WTC11 (cell line): ENCODE results near the gene MAML3. TPM values are rescaled to one million over a fixed set of nuclear protein-coding genes. Genes with fewer than 3 reads are reported as not detected.
A peak's percentile ranks its signal among the peaks of the same experiment; 100 is the strongest.

Source experiments
- ATAC-seq: fragments of 200-7000 bp; cut with Tn5 transposase; 2 replicates; pipeline ENCODE4 v1.10.0; 2021; ENCODE audit warnings: mild to moderate bottlenecking, moderate library complexity
- CTCF ChIA-PET: fragments of 300-600 bp; sonication (Branson Sonifier 250); formaldehyde crosslinking; loops from one replicate; lab custom pipeline; 2021; ENCODE audit warnings: antibody characterized with exemption; lab: Charles Lee
- POLR2A ChIA-PET: fragments of 350-600 bp; sonication (Branson Sonifier 250); formaldehyde crosslinking; loops from one replicate; lab custom pipeline; 2021; ENCODE audit warnings: antibody characterized with exemption; lab: Charles Lee
- DNase-seq: peaks from one replicate; pipeline ENCODE4 v3.0.0; 2021; ENCODE audit warnings: low spot score
- H3K27ac Mint-ChIP-seq: 2 replicates; pipeline ENCODE4 v1.8.0; 2021; ENCODE audit warnings: mixed read lengths
- H3K27me3 Mint-ChIP-seq: 2 replicates; pipeline ENCODE4 v1.8.0; 2021; ENCODE audit warnings: low read depth, mild to moderate bottlenecking, moderate library complexity, mixed read lengths
- H3K36me3 Mint-ChIP-seq: 2 replicates; pipeline ENCODE4 v1.8.0; 2021; ENCODE audit warnings: mixed read lengths
- H3K4me1 Mint-ChIP-seq: 2 replicates; pipeline ENCODE4 v1.8.0; 2022; ENCODE audit warnings: mixed read lengths
- H3K4me3 Mint-ChIP-seq: 2 replicates; pipeline ENCODE4 v1.8.0; 2021; ENCODE audit warnings: mild to moderate bottlenecking, moderate library complexity, mixed read lengths
- H3K9me3 Mint-ChIP-seq: 2 replicates; pipeline ENCODE4 v1.8.0; 2021; ENCODE audit warnings: mixed read lengths
- AFF4 ChIP-seq: sonication (generic); formaldehyde crosslinking; IDR thresholded peaks from 2 replicates; pipeline ENCODE4 v1.8.1; 2023; ENCODE audit warnings: mild to moderate bottlenecking, missing genetic modification reagents, borderline replicate concordance
- ATF2 ChIP-seq: sonication (generic); formaldehyde crosslinking; IDR thresholded peaks from 2 replicates; pipeline ENCODE4 v1.8.1; 2022; ENCODE audit warnings: low read depth, missing genetic modification reagents, borderline replicate concordance
- CBFB ChIP-seq: sonication (generic); formaldehyde crosslinking; IDR thresholded peaks from 2 replicates; pipeline ENCODE4 v1.8.1; 2022; ENCODE audit warnings: mild to moderate bottlenecking, low read depth, missing genetic modification reagents
- ETV6 ChIP-seq: sonication (generic); formaldehyde crosslinking; IDR thresholded peaks from 2 replicates; pipeline ENCODE4 v1.8.1; 2022; ENCODE audit warnings: mild to moderate bottlenecking, missing genetic modification reagents
- JUN ChIP-seq: sonication (generic); formaldehyde crosslinking; IDR thresholded peaks from 2 replicates; pipeline ENCODE4 v1.8.0; 2023; ENCODE audit warnings: mild to moderate bottlenecking, missing genetic modification reagents
- NFATC4 ChIP-seq: fragments of 250-450 bp; sonication (Bioruptor Pico); IDR thresholded peaks from 2 replicates; pipeline ENCODE4 v1.9.0; 2021; ENCODE audit warnings: mild to moderate bottlenecking
- NR2C2 ChIP-seq: sonication (generic); formaldehyde crosslinking; IDR thresholded peaks from 2 replicates; pipeline ENCODE4 v1.8.0; 2022; ENCODE audit warnings: mild to moderate bottlenecking, missing genetic modification reagents
- RORB ChIP-seq: fragments of 250-450 bp; sonication (Bioruptor Pico); IDR thresholded peaks from 2 replicates; pipeline ENCODE4 v1.9.0; 2021; ENCODE audit warnings: mild to moderate bottlenecking
- SMAD4 ChIP-seq: sonication (generic); formaldehyde crosslinking; IDR thresholded peaks from 2 replicates; pipeline ENCODE4 v1.8.0; 2022; ENCODE audit warnings: mild to moderate bottlenecking, missing genetic modification reagents
- TEAD1 ChIP-seq: sonication (generic); formaldehyde crosslinking; IDR thresholded peaks from 2 replicates; pipeline ENCODE4 v1.8.0; 2022; ENCODE audit warnings: mild to moderate bottlenecking, missing genetic modification reagents
- USF1 ChIP-seq: sonication (generic); formaldehyde crosslinking; IDR thresholded peaks from 2 replicates; pipeline ENCODE4 v1.8.0; 2022; ENCODE audit warnings: mild to moderate bottlenecking, missing genetic modification reagents
- USF2 ChIP-seq: sonication (generic); formaldehyde crosslinking; IDR thresholded peaks from 2 replicates; pipeline ENCODE4 v1.8.1; 2023; ENCODE audit warnings: mild to moderate bottlenecking, missing genetic modification reagents, moderate library complexity
- ZNF121 ChIP-seq: sonication (generic); formaldehyde crosslinking; IDR thresholded peaks from 2 replicates; pipeline ENCODE4 v1.8.0; 2023; ENCODE audit warnings: missing genetic modification reagents
- ZNF138 ChIP-seq: sonication (generic); formaldehyde crosslinking; conservative IDR thresholded peaks from 2 replicates; pipeline ENCODE4 v1.8.1; 2022; ENCODE audit warnings: mild to moderate bottlenecking, moderate library complexity, missing genetic modification reagents
- ZNF263 ChIP-seq: sonication (generic); formaldehyde crosslinking; IDR thresholded peaks from 2 replicates; pipeline ENCODE4 v1.8.1; 2022; ENCODE audit warnings: low read depth, mild to moderate bottlenecking, moderate library complexity, missing genetic modification reagents
- ZNF671 ChIP-seq: fragments of 250-450 bp; sonication (Bioruptor Pico); IDR thresholded peaks from 2 replicates; pipeline ENCODE4 v1.8.0; 2021; ENCODE audit warnings: mild to moderate bottlenecking
- total RNA-seq: library from RNA; stranded (reverse); gene quantifications from 3 replicates; pipeline ENCODE4 v1.2.3, GENCODE V29; 2021
- TF ChIP-seq, protein P1 (sequence below): sonication (generic); formaldehyde crosslinking; IDR thresholded peaks from 2 replicates; pipeline ENCODE4 v1.8.1; 2023; ENCODE audit warnings: mild to moderate bottlenecking, missing genetic modification reagents

Gene MAML3
- total RNA-seq, 1 experiment from 2014 or later: 7.4 TPM

- ATAC-seq: peak; percentile 91
- no peak overlapping the region for H3K4me3 Mint-ChIP-seq
- no peak for TF ChIP-seq ATF2 (CRISPR knock-in tag)
- TF ChIP-seq USF1 (CRISPR knock-in tag): 0 out of 2 replicates have a peak, but pooled peaks have one; percentile 24
- no peak for TF ChIP-seq NR2C2 (CRISPR knock-in tag)
- TF ChIP-seq USF2 (CRISPR knock-in tag): peak; percentile 25
- TF ChIP-seq SMAD4 (CRISPR knock-in tag): no peak
- TF ChIP-seq, all 79 proteins: peak for 2
- Mint-ChIP-seq H3K9me3 (no peaks in the 10 kb centered on the region), H3K27me3 (no peaks in the 10 kb centered on the region), H3K4me1 (peaks cover 14% of the 10 kb centered on the region), H3K27ac (no peak overlapping the region), H3K36me3 (no peaks in the 10 kb centered on the region)
- CTCF ChIA-PET: interaction anchor here (0.5 to 0.8 kb wide), 4 partner anchors 34 to 459 kb away, joined by 3 to 4 read pairs (median 3); no protein-coding TSS in a partner anchor
- no peak for DNase-seq
- POLR2A ChIA-PET: no interaction called here
These were observed 37.4 kb downstream of the MAML3 start for GRCh38 chr4:140116442-140117104.

DNA sequence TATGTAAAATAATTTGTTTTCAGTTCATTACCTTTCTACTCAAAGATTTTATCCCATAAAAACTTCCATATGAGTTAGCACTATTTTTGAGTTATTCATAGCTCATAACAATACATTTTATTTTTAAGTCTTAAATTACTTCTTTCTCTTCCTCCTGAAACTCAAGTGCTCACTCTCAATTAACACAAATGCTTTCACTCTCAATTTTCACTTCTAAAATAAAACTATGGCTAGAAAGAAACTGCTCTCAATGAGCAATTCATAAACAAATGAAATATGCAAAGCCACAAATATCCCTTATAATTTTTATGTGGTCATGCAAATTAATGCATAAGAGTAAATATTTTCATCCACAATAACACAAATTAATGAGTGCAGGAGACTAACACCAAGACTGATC, 38.8 kb downstream of the MAML3 start:
- TF ChIP-seq ZNF671 (CRISPR knock-in tag): no peak
- no peak for TF ChIP-seq CBFB
- TF ChIP-seq TEAD1 (CRISPR knock-in tag): no peak
- TF ChIP-seq, protein P1, sequence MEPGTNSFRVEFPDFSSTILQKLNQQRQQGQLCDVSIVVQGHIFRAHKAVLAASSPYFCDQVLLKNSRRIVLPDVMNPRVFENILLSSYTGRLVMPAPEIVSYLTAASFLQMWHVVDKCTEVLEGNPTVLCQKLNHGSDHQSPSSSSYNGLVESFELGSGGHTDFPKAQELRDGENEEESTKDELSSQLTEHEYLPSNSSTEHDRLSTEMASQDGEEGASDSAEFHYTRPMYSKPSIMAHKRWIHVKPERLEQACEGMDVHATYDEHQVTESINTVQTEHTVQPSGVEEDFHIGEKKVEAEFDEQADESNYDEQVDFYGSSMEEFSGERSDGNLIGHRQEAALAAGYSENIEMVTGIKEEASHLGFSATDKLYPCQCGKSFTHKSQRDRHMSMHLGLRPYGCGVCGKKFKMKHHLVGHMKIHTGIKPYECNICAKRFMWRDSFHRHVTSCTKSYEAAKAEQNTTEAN (CRISPR knock-in tag): no peak
- peaks cover 14% of the 10 kb centered on the region for H3K4me1 Mint-ChIP-seq
- ChIA-PET POLR2A (no interaction called here), CTCF (no interaction called here)
- no peaks in the 10 kb centered on the region for H3K27me3 Mint-ChIP-seq
- H3K36me3 Mint-ChIP-seq: no peaks in the 10 kb centered on the region
- H3K4me3 Mint-ChIP-seq: no peak overlapping the region
- DNase-seq (no peak), ATAC-seq (no peak)
- H3K27ac Mint-ChIP-seq: no peak overlapping the region
- H3K9me3 Mint-ChIP-seq: no peaks in the 10 kb centered on the region

GRCh38 chr4:140113653-140114052, 40.3 kb downstream of the MAML3 start:
- peaks cover 14% of the 10 kb centered on the region for H3K4me1 Mint-ChIP-seq
- H3K36me3 Mint-ChIP-seq: no peaks in the 10 kb centered on the region
- no peak for TF ChIP-seq ZNF138 (CRISPR knock-in tag)
- no peak for TF ChIP-seq ZNF121 (CRISPR knock-in tag)
- no peak for TF ChIP-seq JUN (CRISPR knock-in tag)
- no peak for TF ChIP-seq USF1 (CRISPR knock-in tag)
- no peak for TF ChIP-seq AFF4 (CRISPR knock-in tag)
- no peak for TF ChIP-seq ZNF263 (CRISPR knock-in tag)
- no peak for TF ChIP-seq NFATC4 (CRISPR knock-in tag)
- no peak for TF ChIP-seq ETV6 (CRISPR knock-in tag)
- TF ChIP-seq RORB (CRISPR knock-in tag): no peak
- H3K9me3 Mint-ChIP-seq: no peaks in the 10 kb centered on the region
- no peaks in the 10 kb centered on the region for H3K27me3 Mint-ChIP-seq
- DNase-seq: no peak
- ATAC-seq: no peak
- H3K4me3 Mint-ChIP-seq: no peak overlapping the region
- ChIA-PET POLR2A (interaction anchor here (0.5 kb wide), 1 partner anchor 46 kb away, joined by 5 read pairs; no protein-coding TSS in a partner anchor), CTCF (no interaction called here)
- no peak overlapping the region for H3K27ac Mint-ChIP-seq
